ENCODE data around the gene TNS2. TPM values are rescaled to one million over a fixed set of nuclear protein-coding genes. Genes with fewer than 3 reads are reported as not detected.

TNS2 gene
- total and polyA plus RNA-seq, 2 of the 13 experiments (the other 11 are each of a cell fraction or from before 2014, with no cell fraction given), result 8.9 to 20.4 TPM

GRCh38 chr12:53101931-53102781 is 52.3 kb downstream of the TNS2 start (continued):
- TF ChIP-seq, protein P1, sequence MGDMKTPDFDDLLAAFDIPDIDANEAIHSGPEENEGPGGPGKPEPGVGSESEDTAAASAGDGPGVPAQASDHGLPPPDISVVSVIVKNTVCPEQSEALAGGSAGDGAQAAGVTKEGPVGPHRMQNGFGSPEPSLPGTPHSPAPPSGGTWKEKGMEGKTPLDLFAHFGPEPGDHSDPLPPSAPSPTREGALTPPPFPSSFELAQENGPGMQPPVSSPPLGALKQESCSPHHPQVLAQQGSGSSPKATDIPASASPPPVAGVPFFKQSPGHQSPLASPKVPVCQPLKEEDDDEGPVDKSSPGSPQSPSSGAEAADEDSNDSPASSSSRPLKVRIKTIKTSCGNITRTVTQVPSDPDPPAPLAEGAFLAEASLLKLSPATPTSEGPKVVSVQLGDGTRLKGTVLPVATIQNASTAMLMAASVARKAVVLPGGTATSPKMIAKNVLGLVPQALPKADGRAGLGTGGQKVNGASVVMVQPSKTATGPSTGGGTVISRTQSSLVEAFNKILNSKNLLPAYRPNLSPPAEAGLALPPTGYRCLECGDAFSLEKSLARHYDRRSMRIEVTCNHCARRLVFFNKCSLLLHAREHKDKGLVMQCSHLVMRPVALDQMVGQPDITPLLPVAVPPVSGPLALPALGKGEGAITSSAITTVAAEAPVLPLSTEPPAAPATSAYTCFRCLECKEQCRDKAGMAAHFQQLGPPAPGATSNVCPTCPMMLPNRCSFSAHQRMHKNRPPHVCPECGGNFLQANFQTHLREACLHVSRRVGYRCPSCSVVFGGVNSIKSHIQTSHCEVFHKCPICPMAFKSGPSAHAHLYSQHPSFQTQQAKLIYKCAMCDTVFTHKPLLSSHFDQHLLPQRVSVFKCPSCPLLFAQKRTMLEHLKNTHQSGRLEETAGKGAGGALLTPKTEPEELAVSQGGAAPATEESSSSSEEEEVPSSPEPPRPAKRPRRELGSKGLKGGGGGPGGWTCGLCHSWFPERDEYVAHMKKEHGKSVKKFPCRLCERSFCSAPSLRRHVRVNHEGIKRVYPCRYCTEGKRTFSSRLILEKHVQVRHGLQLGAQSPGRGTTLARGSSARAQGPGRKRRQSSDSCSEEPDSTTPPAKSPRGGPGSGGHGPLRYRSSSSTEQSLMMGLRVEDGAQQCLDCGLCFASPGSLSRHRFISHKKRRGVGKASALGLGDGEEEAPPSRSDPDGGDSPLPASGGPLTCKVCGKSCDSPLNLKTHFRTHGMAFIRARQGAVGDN (CRISPR knock-in tag; IDR thresholded peaks at IDR 0.05), result peak; percentile 64
- TF ChIP-seq, protein P2, sequence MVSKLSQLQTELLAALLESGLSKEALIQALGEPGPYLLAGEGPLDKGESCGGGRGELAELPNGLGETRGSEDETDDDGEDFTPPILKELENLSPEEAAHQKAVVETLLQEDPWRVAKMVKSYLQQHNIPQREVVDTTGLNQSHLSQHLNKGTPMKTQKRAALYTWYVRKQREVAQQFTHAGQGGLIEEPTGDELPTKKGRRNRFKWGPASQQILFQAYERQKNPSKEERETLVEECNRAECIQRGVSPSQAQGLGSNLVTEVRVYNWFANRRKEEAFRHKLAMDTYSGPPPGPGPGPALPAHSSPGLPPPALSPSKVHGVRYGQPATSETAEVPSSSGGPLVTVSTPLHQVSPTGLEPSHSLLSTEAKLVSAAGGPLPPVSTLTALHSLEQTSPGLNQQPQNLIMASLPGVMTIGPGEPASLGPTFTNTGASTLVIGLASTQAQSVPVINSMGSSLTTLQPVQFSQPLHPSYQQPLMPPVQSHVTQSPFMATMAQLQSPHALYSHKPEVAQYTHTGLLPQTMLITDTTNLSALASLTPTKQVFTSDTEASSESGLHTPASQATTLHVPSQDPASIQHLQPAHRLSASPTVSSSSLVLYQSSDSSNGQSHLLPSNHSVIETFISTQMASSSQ (IDR thresholded peaks at IDR 0.05; ENCODE audit: low read depth), result peak; percentile 69
- TF ChIP-seq, protein P2 (CRISPR knock-in tag; IDR thresholded peaks at IDR 0.05; ENCODE audit: borderline replicate concordance), result peak; percentile 73; the same call in 1 of the 2 replicates
- TF ChIP-seq HOXA3 (CRISPR knock-in tag; IDR thresholded peaks at IDR 0.05) (peak; percentile 25; the same call in 1 of the 2 replicates), SP5 (CRISPR knock-in tag; IDR thresholded peaks at IDR 0.05; ENCODE audit: borderline replicate concordance, low read depth) (0 out of 2 replicates have a peak, but pooled peaks have one; percentile 16), RBFOX2 (IDR thresholded peaks at IDR 0.05; ENCODE audit: low read depth, low read length) (0 out of 2 replicates have a peak, but pooled peaks have one; percentile 15), ZNF768 (CRISPR knock-in tag; IDR thresholded peaks at IDR 0.05) (peak; percentile 90), ZNF17 (CRISPR knock-in tag; IDR thresholded peaks at IDR 0.05) (no peak), ZNF569 (CRISPR knock-in tag; IDR thresholded peaks at IDR 0.05; ENCODE audit: borderline replicate concordance) (no peak), ZNF296 (CRISPR knock-in tag; conservative IDR thresholded peaks at IDR 0.05) (no peak), SALL1 (CRISPR knock-in tag; IDR thresholded peaks at IDR 0.05) (peak; percentile 47; the same call in 1 of the 2 replicates), KDM5A (IDR thresholded peaks at IDR 0.05; ENCODE audit: borderline replicate concordance, low read length) (no peak), NCOA2 (CRISPR knock-in tag; IDR thresholded peaks at IDR 0.05) (peak; percentile 51), HDAC1 (CRISPR knock-in tag; IDR thresholded peaks at IDR 0.05) (peak; percentile 65), AGO2 (optimal IDR thresholded peaks at IDR 0.05; ENCODE audit: low read depth, low read length) (peak; percentile 32), ZNF263 (CRISPR knock-in tag; IDR thresholded peaks at IDR 0.05) (no peak), ESRRA (CRISPR knock-in tag; IDR thresholded peaks at IDR 0.05; ENCODE audit: low read depth) (peak; percentile 84; the same call in 1 of the 2 replicates), ZBTB38 (CRISPR knock-in tag; IDR thresholded peaks at IDR 0.05) (peak; percentile 72; the same call in 1 of the 2 replicates), CBFB (CRISPR knock-in tag; IDR thresholded peaks at IDR 0.05) (no peak), ZSCAN20 (CRISPR knock-in tag; IDR thresholded peaks at IDR 0.05; ENCODE audit: borderline replicate concordance) (no peak), ZNF570 (CRISPR knock-in tag; IDR thresholded peaks at IDR 0.05; ENCODE audit: borderline replicate concordance) (no peak)

All from HepG2 (cell line).